ENCODE data around the gene C1QTNF12.

The C1QTNF12 gene

DNA sequence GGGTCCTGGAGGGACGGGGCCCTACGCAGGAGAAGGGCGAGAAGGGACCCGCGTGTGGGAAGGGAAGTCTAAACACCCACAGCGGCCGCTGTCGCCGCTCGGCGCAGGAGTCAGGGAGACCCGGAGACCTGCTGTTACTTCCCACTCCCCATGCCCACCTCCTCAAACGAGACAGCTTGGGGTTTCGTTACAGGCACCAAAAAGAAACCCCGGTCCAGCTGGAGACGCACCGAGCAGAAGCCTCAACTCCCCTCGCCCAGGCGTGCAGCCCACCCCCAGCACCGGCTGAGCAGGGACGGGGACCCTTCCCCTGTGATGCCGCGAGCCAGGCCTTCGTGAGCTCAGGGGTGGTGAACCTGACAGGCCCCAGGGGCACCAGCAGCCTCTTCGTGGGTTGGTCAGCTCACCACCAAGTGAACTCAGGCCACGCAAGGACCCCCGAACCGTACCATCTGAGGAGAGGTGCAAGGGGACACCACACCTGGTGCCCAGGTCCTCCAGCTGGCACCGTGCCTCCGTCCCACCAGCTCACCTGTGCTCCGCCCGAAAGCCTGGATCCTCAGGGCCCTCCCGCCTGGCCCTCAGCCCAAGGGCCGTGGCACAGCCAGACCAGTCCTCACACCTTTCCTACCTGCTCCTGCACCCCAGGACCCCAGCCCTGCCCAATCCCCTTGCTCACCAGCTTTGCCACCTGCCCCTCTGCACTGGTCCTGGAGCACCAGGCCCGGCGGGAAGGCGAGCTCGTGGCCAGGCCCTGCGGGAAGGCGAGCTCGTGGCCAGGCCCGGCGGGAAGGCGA lies 19.8 kb downstream of the C1QTNF12 start:
- DNase-seq = no peak

GRCh38 chr1:1225913-1226312 lies 20.6 kb downstream of the C1QTNF12 start:
- DNase-seq = no peak

DNA sequence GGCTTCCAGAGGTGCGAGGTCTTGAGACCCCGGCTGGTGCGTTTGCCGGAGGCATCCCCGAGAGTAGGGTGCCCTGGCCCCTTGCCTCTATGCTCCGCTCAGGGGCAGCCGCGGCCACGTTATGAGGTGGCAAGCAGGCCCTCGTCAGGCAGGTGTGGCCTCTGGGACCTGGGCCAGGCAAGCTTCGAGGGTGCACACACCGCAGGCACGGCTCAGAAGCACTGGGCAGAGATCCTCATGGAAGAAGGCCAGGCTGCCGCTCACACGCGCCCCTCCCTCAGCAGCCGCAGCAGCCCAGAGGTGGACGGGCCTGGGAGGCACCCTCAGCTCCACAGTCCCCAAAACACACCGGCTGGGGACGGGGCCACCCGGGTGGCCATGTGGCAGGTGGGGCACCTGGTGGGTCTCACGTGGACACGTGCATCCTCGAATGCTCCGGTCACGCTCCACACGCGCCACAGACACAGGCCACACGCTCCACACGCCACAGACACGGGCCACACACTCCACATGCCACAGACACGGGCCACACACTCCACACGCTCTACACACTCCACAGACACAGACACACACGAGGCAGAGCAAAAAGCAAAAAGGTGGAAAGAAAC lies 21.2 kb downstream of the C1QTNF12 start:
- no peak for DNase-seq

- DNase-seq = no peak
Observed at GRCh38 chr1:1223891-1224290, 22.6 kb downstream of the C1QTNF12 start.

- DNase-seq = no peak
Observed at GRCh38 chr1:1223321-1223720, 23.2 kb downstream of the C1QTNF12 start.

DNA sequence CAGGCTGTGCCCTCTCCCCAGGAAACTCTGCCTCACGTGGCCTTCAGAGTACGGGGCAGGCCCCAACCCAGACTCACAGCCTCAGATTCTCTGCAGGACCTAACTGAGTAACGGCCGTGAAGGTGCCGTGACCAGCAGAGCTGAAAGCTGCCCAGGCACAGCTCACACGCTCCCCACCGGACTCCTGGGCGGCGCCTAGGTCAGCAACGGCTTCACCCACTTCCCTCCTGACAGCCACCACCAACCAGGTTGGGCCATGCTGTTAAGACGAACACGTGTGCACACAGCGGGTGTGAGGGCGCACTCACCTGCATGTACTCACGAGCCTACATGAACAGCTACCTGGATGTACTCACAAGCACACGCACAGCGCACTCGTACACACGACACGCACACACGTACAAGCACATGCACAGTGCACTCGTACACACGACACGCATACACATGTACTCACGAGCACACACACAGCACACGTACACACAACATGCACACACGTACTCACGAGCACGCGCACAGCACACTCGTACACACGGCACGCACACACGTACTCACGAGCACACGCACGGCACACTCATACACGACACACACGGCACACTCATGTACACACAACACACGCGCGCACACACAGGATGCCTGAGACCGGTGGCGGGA lies 23.8 kb downstream of the C1QTNF12 start:
- no peak for DNase-seq

GRCh38 chr1:1221887-1222574 lies 24.5 kb downstream of the C1QTNF12 start:
- no peak for DNase-seq

GRCh38 chr1:1220197-1220596 lies 26.3 kb downstream of the C1QTNF12 start:
- no peak for DNase-seq

DNA sequence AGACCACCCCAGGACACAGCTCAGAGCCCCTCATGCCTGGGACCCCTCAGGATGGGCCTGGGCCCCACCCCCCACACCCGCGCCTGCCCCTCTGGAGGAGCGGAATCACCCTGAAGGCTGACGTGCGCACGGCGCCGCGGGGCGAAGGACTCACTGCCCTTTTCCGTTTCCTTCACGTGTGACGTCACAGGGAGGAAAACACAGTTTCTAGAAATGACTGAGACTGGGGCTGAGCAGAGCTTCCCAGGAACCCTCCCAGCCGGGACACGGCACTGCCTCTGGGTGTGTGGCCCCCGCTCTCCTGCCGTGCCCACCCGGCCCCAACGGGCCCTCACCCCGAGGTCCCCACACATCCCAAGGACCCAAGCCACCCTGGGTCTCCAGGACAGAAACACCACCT lies 27.2 kb downstream of the C1QTNF12 start:
- DNase-seq = no peak

DNA sequence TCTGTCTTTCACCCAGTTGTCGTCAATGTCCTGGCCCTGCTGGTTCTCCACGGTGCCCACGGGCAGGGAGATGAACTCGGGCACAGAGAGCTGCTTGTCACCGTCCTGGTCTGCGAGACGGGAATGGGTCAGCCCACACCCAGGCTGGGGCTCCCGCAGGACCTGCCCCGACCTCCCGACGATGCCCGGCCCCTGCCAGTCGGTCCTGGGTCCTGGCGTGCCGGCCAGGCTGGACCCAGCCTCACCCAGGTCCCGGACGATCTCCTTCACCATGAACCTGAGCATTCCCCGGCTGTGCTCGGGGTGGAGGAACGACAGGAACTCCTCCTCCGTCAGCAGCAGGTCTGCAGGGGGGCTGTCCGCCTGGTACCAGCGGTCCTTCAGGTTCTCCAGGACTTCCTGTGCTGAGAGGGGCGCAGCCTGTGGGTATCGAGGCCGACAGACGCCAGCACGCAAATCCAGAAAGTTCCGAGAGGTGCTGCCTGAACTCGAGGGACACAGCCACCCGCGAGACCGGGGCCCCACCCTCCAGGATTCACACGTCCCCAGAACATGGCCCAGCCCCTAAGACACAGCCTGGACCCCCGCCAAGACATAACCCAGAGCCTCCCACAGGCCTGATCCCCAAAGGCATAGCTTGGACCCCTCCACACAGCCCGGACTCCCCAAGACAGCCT lies 27.9 kb downstream of the C1QTNF12 start:
- no peak for DNase-seq

DNA sequence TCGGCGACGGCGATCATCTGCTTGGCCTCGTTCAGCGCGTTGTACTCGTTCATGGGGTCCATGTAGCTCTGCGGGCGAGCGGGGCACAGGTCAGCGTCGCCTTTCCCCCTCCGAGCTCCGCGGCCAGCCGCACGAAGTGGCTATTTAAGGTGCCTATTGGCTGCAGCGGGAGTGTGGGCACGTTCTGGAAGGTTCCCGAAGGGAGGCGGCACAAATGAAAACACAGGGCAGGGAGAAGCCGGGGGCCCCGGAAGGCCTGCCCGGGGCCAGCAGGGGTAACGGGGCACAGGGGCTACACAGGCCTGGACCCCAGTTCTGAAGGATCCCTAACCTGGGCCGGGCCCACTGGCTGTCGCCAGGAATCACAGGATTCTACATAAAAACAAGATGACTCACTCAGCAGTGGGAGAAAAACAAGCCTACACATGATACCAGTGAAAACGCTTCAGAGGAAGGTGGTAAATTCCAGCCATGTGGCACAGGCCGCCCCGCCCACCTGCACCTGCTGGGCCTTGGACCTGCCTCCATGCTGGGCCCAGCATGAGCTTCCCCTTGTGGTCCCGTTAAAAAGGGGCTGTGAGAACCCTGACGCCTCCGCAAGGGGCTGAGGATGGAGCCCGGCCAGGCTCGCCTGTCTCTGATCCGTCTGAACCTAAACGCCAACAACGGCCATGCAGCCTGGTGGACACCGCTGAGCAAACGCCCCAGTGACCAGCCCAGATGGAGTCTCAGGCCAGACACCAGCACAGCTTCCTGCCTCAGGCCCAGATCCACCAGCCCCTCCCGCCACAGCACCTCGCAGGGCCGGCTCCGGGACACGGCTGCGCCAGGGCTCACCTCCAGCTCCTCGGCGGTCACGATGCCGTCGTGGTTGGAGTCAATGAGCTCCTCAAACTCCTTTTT lies 28.6 kb downstream of the C1QTNF12 start:
- no peak for DNase-seq

GRCh38 chr1:1216770-1217620 lies 29.5 kb downstream of the C1QTNF12 start:
- no peak for DNase-seq

- DNase-seq = no peak
Observed at GRCh38 chr1:1215881-1216605, 30.5 kb downstream of the C1QTNF12 start.

DNA sequence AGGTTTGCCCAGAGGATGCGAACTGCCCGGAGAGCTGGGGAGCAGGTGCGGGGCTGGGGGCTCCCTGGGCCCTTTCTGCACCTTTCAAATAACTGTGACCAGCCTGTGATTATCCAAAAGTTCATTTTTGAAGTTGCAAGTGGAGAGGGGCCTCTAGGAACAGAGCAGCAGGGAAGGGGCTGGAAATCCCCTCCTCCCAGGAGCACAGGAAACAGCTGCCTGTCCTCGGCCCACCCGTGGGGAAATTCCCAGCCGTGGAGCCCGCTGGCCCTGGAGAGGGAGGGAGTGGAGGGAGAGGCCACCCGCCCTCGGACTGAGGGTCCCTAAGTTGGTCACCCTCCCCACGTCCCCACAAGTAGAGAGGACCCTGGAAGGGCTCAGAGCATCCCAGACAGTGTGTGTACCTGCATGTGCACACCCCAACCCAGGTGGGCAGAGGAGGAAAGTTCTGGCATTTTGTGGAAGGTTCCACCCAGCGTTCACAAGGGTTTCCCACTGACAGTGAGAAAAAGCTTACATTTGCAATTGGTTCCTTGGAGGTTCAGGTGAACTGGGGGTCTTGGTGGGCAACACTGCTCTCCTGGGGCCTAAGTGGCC lies 31.3 kb downstream of the C1QTNF12 start:
- DNase-seq = no peak

- no peak for DNase-seq
Observed at GRCh38 chr1:1213345-1214265, 32.9 kb downstream of the C1QTNF12 start, which contains the start of gene TNFRSF4. Gene TNFRSF4, minus strand, starts transcription at chr1:1214153. Its CDS starts 26 bp downstream, at chr1:1214127.

- no peak for DNase-seq
Observed at GRCh38 chr1:1212780-1213344, 33.7 kb downstream of the C1QTNF12 start.

GRCh38 chr1:1211541-1212441 lies 34.7 kb downstream of the C1QTNF12 start:
- no peak for DNase-seq
